ENCODE data around the gene SENP1. TPM values are rescaled to one million over a fixed set of nuclear protein-coding genes. Genes with fewer than 3 reads are reported as not detected.

Gene SENP1
- total RNA-seq, 1 experiment from 2014 or later, result 41.6 TPM

DNA sequence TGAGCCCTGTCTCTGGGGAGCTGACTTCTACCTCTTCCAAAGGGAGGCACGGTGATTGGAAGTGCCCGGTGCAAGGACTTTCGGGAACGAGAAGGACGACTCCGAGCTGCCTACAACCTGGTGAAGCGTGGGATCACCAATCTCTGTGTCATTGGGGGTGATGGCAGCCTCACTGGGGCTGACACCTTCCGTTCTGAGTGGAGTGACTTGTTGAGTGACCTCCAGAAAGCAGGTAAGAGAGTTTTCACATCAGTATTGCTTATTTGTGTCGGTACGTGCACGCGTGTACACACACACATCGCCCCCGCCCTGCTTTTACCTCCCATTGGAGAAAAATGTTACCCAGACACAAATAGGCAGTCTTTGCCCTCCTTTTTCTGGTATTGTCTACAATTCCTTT, 26.9 kb upstream of the SENP1 start:
- Histone ChIP-seq H3K9me3 (ENCODE audit: low read depth, low read length, poor library complexity, severe bottlenecking) (no peaks in the 10 kb centered on the region), H3K27ac (ENCODE audit: low read depth, low read length, poor library complexity, severe bottlenecking) (no peak overlapping the region), H3K4me1 (ENCODE audit: insufficient read depth, low read length, poor library complexity, severe bottlenecking) (no peaks in the 10 kb centered on the region), H3K4me3 (ENCODE audit: low read depth, low read length, poor library complexity, severe bottlenecking) (no peak overlapping the region), H3K36me3 (ENCODE audit: insufficient read depth, low read length, poor library complexity, severe bottlenecking) (peaks cover 76% of the 10 kb centered on the region), H3K27me3 (replicated peaks; ENCODE audit: insufficient read depth, low read depth, low read length, poor library complexity) (no peaks in the 10 kb centered on the region)
- BruUV-seq (replicated peaks), result no TSS peak
- intact Hi-C loops (cut with micrococcal nuclease; ENCODE audit: unreplicated experiment), result no loop called here
- ChIA-PET POLR2A (ENCODE audit: low non-redundant PET) (no interaction called here), CTCF (no interaction called here)
- DNase-seq (ENCODE audit: low spot score), result no peak
- no peak for TF ChIP-seq EZH2 (IDR thresholded peaks at IDR 0.05; ENCODE audit: borderline replicate concordance, low read depth, low read length, poor library complexity, severe bottlenecking)
- TF ChIP-seq, protein P1, sequence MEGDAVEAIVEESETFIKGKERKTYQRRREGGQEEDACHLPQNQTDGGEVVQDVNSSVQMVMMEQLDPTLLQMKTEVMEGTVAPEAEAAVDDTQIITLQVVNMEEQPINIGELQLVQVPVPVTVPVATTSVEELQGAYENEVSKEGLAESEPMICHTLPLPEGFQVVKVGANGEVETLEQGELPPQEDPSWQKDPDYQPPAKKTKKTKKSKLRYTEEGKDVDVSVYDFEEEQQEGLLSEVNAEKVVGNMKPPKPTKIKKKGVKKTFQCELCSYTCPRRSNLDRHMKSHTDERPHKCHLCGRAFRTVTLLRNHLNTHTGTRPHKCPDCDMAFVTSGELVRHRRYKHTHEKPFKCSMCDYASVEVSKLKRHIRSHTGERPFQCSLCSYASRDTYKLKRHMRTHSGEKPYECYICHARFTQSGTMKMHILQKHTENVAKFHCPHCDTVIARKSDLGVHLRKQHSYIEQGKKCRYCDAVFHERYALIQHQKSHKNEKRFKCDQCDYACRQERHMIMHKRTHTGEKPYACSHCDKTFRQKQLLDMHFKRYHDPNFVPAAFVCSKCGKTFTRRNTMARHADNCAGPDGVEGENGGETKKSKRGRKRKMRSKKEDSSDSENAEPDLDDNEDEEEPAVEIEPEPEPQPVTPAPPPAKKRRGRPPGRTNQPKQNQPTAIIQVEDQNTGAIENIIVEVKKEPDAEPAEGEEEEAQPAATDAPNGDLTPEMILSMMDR (conservative IDR thresholded peaks at IDR 0.05; ENCODE audit: low read depth, low read length), result no peak

DNA sequence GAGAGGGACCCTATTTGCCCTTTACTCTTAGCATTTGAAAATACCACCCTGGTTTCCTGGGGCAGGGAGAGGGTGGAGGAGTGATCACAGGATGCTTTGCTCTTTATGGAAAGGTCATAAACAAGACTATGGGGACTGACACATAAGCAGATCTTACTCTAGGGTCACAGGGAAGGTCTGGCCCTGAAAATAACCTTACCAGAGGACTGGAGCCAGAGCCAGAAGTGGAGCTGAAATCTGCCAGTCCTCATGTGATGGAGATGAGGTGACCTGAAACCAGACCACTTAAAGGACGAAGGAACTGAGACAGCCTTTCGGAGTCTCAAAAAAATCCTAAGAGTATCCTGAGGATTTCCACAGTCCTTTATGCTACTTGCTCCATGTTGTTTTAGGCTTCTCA, 25.6 kb upstream of the SENP1 start:
- no TSS peak for BruUV-seq (replicated peaks)
- Histone ChIP-seq H3K27ac (ENCODE audit: low read depth, low read length, poor library complexity, severe bottlenecking) (no peak overlapping the region), H3K9me3 (ENCODE audit: low read depth, low read length, poor library complexity, severe bottlenecking) (no peaks in the 10 kb centered on the region), H3K27me3 (replicated peaks; ENCODE audit: insufficient read depth, low read depth, low read length, poor library complexity) (no peaks in the 10 kb centered on the region), H3K4me1 (ENCODE audit: insufficient read depth, low read length, poor library complexity, severe bottlenecking) (no peaks in the 10 kb centered on the region), H3K36me3 (ENCODE audit: insufficient read depth, low read length, poor library complexity, severe bottlenecking) (peaks cover 86% of the 10 kb centered on the region), H3K4me3 (ENCODE audit: low read depth, low read length, poor library complexity, severe bottlenecking) (no peak overlapping the region)
- ChIA-PET POLR2A (ENCODE audit: low non-redundant PET) (no interaction called here), CTCF (no interaction called here)
- intact Hi-C loops (cut with micrococcal nuclease; ENCODE audit: unreplicated experiment), result no loop called here
- no peak for TF ChIP-seq EZH2 (IDR thresholded peaks at IDR 0.05; ENCODE audit: borderline replicate concordance, low read depth, low read length, poor library complexity, severe bottlenecking)
- TF ChIP-seq, protein P1 (conservative IDR thresholded peaks at IDR 0.05; ENCODE audit: low read depth, low read length), result no peak
- DNase-seq (ENCODE audit: low spot score), result no peak

DNA sequence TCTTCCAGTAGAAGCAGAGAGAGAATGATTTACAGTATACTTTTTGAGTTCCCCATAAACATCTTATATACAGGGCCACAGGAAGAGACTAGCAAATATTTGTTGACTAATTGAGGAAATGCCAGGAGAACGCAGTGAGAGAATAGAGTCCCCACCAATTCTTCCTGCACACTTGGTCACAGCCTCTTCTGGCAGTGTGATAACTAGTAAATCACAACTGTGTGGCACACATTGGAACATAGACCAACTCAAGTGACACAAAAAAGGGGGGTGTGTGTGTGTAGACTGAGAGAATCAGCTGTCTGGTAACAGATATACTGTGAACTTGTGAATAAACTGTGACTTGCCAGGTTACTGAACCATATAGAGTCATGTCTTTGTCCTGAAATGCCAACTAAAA, 23.5 kb upstream of the SENP1 start:
- H3K36me3 ChIP-seq (ENCODE audit: insufficient read depth, low read length, poor library complexity, severe bottlenecking), result peaks cover 86% of the 10 kb centered on the region
- no peaks in the 10 kb centered on the region for H3K9me3 ChIP-seq (ENCODE audit: low read depth, low read length, poor library complexity, severe bottlenecking)
- H3K27me3 ChIP-seq (replicated peaks; ENCODE audit: insufficient read depth, low read depth, low read length, poor library complexity), result no peaks in the 10 kb centered on the region
- ChIA-PET POLR2A (ENCODE audit: low non-redundant PET) (no interaction called here), CTCF (no interaction called here)
- H3K4me3 ChIP-seq (ENCODE audit: low read depth, low read length, poor library complexity, severe bottlenecking), result no peak overlapping the region
- intact Hi-C loops (cut with micrococcal nuclease; ENCODE audit: unreplicated experiment), result no loop called here
- H3K27ac ChIP-seq (ENCODE audit: low read depth, low read length, poor library complexity, severe bottlenecking), result no peak overlapping the region
- TF ChIP-seq, protein P1 (conservative IDR thresholded peaks at IDR 0.05; ENCODE audit: low read depth, low read length), result no peak
- BruUV-seq (replicated peaks), result no TSS peak
- DNase-seq (ENCODE audit: low spot score), result no peak
- no peaks in the 10 kb centered on the region for H3K4me1 ChIP-seq (ENCODE audit: insufficient read depth, low read length, poor library complexity, severe bottlenecking)
